ENCODE data around the gene STX18. TPM values are rescaled to one million over a fixed set of nuclear protein-coding genes. Genes with fewer than 3 reads are reported as not detected.

The STX18 gene
- total and polyA plus RNA-seq, 10 of the 15 experiments (the other 5 are each of a cell fraction or from before 2014, with no cell fraction given), result 8.2 to 46.6 (median 31.1) TPM

DNA sequence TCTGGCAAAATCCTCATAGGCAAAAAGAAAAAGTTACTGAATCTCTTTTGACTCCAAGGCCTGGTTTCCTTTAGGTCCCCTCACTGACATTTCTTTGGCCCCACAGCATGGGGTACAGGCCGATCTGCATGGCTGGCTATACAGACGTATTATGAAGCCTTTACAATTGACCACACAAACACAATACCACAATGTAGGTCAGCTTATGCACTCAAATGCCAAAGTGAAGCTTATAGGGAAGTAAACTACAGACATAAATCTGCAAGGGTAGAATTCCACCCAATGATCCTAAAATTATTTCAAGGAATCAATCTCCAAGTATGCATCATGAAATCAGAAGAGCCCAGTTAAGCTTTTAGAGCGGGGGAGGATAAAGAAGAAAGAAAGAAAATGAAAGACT, 20.7 kb downstream of the STX18 start (continued):
- TF ChIP-seq, protein P1, sequence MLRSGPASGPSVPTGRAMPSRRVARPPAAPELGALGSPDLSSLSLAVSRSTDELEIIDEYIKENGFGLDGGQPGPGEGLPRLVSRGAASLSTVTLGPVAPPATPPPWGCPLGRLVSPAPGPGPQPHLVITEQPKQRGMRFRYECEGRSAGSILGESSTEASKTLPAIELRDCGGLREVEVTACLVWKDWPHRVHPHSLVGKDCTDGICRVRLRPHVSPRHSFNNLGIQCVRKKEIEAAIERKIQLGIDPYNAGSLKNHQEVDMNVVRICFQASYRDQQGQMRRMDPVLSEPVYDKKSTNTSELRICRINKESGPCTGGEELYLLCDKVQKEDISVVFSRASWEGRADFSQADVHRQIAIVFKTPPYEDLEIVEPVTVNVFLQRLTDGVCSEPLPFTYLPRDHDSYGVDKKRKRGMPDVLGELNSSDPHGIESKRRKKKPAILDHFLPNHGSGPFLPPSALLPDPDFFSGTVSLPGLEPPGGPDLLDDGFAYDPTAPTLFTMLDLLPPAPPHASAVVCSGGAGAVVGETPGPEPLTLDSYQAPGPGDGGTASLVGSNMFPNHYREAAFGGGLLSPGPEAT (IDR thresholded peaks at IDR 0.05; ENCODE audit: low read depth), result peak; percentile 42; the same call in 1 of the 2 replicates
- TF ChIP-seq, protein P2, sequence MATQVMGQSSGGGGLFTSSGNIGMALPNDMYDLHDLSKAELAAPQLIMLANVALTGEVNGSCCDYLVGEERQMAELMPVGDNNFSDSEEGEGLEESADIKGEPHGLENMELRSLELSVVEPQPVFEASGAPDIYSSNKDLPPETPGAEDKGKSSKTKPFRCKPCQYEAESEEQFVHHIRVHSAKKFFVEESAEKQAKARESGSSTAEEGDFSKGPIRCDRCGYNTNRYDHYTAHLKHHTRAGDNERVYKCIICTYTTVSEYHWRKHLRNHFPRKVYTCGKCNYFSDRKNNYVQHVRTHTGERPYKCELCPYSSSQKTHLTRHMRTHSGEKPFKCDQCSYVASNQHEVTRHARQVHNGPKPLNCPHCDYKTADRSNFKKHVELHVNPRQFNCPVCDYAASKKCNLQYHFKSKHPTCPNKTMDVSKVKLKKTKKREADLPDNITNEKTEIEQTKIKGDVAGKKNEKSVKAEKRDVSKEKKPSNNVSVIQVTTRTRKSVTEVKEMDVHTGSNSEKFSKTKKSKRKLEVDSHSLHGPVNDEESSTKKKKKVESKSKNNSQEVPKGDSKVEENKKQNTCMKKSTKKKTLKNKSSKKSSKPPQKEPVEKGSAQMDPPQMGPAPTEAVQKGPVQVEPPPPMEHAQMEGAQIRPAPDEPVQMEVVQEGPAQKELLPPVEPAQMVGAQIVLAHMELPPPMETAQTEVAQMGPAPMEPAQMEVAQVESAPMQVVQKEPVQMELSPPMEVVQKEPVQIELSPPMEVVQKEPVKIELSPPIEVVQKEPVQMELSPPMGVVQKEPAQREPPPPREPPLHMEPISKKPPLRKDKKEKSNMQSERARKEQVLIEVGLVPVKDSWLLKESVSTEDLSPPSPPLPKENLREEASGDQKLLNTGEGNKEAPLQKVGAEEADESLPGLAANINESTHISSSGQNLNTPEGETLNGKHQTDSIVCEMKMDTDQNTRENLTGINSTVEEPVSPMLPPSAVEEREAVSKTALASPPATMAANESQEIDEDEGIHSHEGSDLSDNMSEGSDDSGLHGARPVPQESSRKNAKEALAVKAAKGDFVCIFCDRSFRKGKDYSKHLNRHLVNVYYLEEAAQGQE (IDR thresholded peaks at IDR 0.05; ENCODE audit: low read depth, low read length), result no peak
- TF ChIP-seq CHD1 (IDR thresholded peaks at IDR 0.05; ENCODE audit: low read depth, low read length), result no peak
- TF ChIP-seq ESRRA (IDR thresholded peaks at IDR 0.05; ENCODE audit: low read length), result no peak
- no peak for TF ChIP-seq CBX3 (IDR thresholded peaks at IDR 0.05; ENCODE audit: borderline replicate concordance, low read depth)
- TF ChIP-seq, protein P3, sequence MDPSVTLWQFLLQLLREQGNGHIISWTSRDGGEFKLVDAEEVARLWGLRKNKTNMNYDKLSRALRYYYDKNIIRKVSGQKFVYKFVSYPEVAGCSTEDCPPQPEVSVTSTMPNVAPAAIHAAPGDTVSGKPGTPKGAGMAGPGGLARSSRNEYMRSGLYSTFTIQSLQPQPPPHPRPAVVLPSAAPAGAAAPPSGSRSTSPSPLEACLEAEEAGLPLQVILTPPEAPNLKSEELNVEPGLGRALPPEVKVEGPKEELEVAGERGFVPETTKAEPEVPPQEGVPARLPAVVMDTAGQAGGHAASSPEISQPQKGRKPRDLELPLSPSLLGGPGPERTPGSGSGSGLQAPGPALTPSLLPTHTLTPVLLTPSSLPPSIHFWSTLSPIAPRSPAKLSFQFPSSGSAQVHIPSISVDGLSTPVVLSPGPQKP (IDR thresholded peaks at IDR 0.05; ENCODE audit: low read depth, low read length), result no peak
- no peak for TF ChIP-seq POLR2A (IDR thresholded peaks at IDR 0.05; ENCODE audit: low read depth, low read length)
- TF ChIP-seq KDM1A (IDR thresholded peaks at IDR 0.05; ENCODE audit: borderline replicate concordance), result no peak
- no peak for TF ChIP-seq EGR1 (IDR thresholded peaks at IDR 0.05; ENCODE audit: borderline replicate concordance in 1 of 2, low read depth in 2 of 2, low read length in 2 of 2)
- TF ChIP-seq IKZF2 (IDR thresholded peaks at IDR 0.05), result peak; percentile 42 to 47; a peak in 2 of 4 replicates
- TF ChIP-seq KAT2A (conservative IDR thresholded peaks at IDR 0.05; ENCODE audit: control insufficient read depth, low read depth, low read length), result no peak
- no peak for TF ChIP-seq ZNF207 (IDR thresholded peaks at IDR 0.05; ENCODE audit: borderline replicate concordance)
- TF ChIP-seq, protein P4, sequence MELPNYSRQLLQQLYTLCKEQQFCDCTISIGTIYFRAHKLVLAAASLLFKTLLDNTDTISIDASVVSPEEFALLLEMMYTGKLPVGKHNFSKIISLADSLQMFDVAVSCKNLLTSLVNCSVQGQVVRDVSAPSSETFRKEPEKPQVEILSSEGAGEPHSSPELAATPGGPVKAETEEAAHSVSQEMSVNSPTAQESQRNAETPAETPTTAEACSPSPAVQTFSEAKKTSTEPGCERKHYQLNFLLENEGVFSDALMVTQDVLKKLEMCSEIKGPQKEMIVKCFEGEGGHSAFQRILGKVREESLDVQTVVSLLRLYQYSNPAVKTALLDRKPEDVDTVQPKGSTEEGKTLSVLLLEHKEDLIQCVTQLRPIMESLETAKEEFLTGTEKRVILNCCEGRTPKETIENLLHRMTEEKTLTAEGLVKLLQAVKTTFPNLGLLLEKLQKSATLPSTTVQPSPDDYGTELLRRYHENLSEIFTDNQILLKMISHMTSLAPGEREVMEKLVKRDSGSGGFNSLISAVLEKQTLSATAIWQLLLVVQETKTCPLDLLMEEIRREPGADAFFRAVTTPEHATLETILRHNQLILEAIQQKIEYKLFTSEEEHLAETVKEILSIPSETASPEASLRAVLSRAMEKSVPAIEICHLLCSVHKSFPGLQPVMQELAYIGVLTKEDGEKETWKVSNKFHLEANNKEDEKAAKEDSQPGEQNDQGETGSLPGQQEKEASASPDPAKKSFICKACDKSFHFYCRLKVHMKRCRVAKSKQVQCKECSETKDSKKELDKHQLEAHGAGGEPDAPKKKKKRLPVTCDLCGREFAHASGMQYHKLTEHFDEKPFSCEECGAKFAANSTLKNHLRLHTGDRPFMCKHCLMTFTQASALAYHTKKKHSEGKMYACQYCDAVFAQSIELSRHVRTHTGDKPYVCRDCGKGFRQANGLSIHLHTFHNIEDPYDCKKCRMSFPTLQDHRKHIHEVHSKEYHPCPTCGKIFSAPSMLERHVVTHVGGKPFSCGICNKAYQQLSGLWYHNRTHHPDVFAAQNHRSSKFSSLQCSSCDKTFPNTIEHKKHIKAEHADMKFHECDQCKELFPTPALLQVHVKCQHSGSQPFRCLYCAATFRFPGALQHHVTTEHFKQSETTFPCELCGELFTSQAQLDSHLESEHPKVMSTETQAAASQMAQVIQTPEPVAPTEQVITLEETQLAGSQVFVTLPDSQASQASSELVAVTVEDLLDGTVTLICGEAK (IDR thresholded peaks at IDR 0.05; ENCODE audit: borderline replicate concordance), result no peak
- TF ChIP-seq TBL1XR1 (IDR thresholded peaks at IDR 0.05; ENCODE audit: low read depth, low read length), result no peak
- TF ChIP-seq YY1 (IDR thresholded peaks at IDR 0.05; ENCODE audit: low read depth, low read length), result no peak
- TF ChIP-seq, protein P5, sequence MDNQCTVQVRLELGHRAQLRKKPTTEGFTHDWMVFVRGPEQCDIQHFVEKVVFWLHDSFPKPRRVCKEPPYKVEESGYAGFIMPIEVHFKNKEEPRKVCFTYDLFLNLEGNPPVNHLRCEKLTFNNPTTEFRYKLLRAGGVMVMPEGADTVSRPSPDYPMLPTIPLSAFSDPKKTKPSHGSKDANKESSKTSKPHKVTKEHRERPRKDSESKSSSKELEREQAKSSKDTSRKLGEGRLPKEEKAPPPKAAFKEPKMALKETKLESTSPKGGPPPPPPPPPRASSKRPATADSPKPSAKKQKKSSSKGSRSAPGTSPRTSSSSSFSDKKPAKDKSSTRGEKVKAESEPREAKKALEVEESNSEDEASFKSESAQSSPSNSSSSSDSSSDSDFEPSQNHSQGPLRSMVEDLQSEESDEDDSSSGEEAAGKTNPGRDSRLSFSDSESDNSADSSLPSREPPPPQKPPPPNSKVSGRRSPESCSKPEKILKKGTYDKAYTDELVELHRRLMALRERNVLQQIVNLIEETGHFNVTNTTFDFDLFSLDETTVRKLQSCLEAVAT (IDR thresholded peaks at IDR 0.05), result peak; percentile 37; the same call in 1 of the 2 replicates
- no peak for TF ChIP-seq ETV6 (conservative IDR thresholded peaks at IDR 0.05 in 1 of 2, IDR thresholded peaks at IDR 0.05 in 1 of 2; ENCODE audit: borderline replicate concordance in 1 of 2, low read depth in 1 of 2)
- no peak for TF ChIP-seq PML (IDR thresholded peaks at IDR 0.05; ENCODE audit: low read length)
- TF ChIP-seq TARDBP (IDR thresholded peaks at IDR 0.05; ENCODE audit: borderline replicate concordance), result no peak
- TF ChIP-seq GATAD2B (conservative IDR thresholded peaks at IDR 0.05; ENCODE audit: low read depth), result no peak
